Measurements from ENCODE around the gene C1QTNF2. TPM values are rescaled to one million over a fixed set of nuclear protein-coding genes. Genes with fewer than 3 reads are reported as not detected.

Gene C1QTNF2
- total and polyA plus RNA-seq, 10 of the 15 experiments (the other 5 are each of a cell fraction or from before 2014, with no cell fraction given) = not detected

- no peak overlapping the region for H2AFZ ChIP-seq (ENCODE audit: control insufficient read depth, low read depth, low read length)
- H3K27ac ChIP-seq (ENCODE audit: control insufficient read depth, insufficient read depth) = no peak overlapping the region
- H3K9me3 ChIP-seq (replicated peaks; ENCODE audit: control insufficient read depth, insufficient read depth, low read length) = no peaks in the 10 kb centered on the region
- H3K9ac ChIP-seq (ENCODE audit: control insufficient read depth, insufficient read depth, low read length) = no peak overlapping the region
- FAIRE-seq (no peak), ATAC-seq (no peak), DNase-seq (ENCODE audit: low read depth, low spot score) (no peak)
- H3K4me3 ChIP-seq = no peak overlapping the region
- ChIA-PET POLR2A (no interaction called here), SMC1A (ENCODE audit: uncharacterized antibody, unreplicated experiment) (interaction anchor here (0.6 to 0.9 kb wide), 2 partner anchors 9 to 281 kb away, joined by 3 read pairs; no protein-coding TSS in a partner anchor), CTCF (no interaction called here), RAD21 (ENCODE audit: unreplicated experiment) (no interaction called here)
- H3K4me2 ChIP-seq (ENCODE audit: control insufficient read depth, insufficient read depth) = no peak overlapping the region
- in situ Hi-C loops (cut with MboI) = no loop called here
- H3K79me2 ChIP-seq (ENCODE audit: control insufficient read depth, insufficient read depth, low read length) = no peaks in the 10 kb centered on the region
- no peaks in the 10 kb centered on the region for H3K36me3 ChIP-seq (ENCODE audit: control insufficient read depth in 2 of 2, insufficient read depth in 2 of 2, low read length in 1 of 2)
- H3K27me3 ChIP-seq (replicated peaks in 1 of 2; ENCODE audit: control insufficient read depth in 2 of 2, insufficient read depth in 2 of 2, low read length in 1 of 2) = peaks cover 0 to 2% of the 10 kb centered on the region in 2 experiments; a peak in 3 of 4 replicates
- WGBS (ENCODE audit: insufficient coverage, insufficient replicate concordance, low lambda C conversion rate, missing lambda C conversion rate) = 74% methylated on average over 10 of the region's 10 CpGs
- no peaks in the 10 kb centered on the region for H3K4me1 ChIP-seq (ENCODE audit: control insufficient read depth, insufficient read depth, low read length)
- BruUV-seq (replicated peaks) = no TSS peak
- no peaks in the 10 kb centered on the region for H4K20me1 ChIP-seq (ENCODE audit: control insufficient read depth, insufficient read depth)
- intact Hi-C loops (cut with micrococcal nuclease; ENCODE audit: unreplicated experiment) = no loop called here
- TF ChIP-seq, protein P1, sequence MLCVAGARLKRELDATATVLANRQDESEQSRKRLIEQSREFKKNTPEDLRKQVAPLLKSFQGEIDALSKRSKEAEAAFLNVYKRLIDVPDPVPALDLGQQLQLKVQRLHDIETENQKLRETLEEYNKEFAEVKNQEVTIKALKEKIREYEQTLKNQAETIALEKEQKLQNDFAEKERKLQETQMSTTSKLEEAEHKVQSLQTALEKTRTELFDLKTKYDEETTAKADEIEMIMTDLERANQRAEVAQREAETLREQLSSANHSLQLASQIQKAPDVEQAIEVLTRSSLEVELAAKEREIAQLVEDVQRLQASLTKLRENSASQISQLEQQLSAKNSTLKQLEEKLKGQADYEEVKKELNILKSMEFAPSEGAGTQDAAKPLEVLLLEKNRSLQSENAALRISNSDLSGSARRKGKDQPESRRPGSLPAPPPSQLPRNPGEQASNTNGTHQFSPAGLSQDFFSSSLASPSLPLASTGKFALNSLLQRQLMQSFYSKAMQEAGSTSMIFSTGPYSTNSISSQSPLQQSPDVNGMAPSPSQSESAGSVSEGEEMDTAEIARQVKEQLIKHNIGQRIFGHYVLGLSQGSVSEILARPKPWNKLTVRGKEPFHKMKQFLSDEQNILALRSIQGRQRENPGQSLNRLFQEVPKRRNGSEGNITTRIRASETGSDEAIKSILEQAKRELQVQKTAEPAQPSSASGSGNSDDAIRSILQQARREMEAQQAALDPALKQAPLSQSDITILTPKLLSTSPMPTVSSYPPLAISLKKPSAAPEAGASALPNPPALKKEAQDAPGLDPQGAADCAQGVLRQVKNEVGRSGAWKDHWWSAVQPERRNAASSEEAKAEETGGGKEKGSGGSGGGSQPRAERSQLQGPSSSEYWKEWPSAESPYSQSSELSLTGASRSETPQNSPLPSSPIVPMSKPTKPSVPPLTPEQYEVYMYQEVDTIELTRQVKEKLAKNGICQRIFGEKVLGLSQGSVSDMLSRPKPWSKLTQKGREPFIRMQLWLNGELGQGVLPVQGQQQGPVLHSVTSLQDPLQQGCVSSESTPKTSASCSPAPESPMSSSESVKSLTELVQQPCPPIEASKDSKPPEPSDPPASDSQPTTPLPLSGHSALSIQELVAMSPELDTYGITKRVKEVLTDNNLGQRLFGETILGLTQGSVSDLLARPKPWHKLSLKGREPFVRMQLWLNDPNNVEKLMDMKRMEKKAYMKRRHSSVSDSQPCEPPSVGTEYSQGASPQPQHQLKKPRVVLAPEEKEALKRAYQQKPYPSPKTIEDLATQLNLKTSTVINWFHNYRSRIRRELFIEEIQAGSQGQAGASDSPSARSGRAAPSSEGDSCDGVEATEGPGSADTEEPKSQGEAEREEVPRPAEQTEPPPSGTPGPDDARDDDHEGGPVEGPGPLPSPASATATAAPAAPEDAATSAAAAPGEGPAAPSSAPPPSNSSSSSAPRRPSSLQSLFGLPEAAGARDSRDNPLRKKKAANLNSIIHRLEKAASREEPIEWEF (IDR thresholded peaks at IDR 0.05; ENCODE audit: insufficient replicate concordance, low read depth, low read length) = no peak
- TF ChIP-seq CBX3 (IDR thresholded peaks at IDR 0.05; ENCODE audit: borderline replicate concordance, low read depth) = no peak
- TF ChIP-seq, protein P2, sequence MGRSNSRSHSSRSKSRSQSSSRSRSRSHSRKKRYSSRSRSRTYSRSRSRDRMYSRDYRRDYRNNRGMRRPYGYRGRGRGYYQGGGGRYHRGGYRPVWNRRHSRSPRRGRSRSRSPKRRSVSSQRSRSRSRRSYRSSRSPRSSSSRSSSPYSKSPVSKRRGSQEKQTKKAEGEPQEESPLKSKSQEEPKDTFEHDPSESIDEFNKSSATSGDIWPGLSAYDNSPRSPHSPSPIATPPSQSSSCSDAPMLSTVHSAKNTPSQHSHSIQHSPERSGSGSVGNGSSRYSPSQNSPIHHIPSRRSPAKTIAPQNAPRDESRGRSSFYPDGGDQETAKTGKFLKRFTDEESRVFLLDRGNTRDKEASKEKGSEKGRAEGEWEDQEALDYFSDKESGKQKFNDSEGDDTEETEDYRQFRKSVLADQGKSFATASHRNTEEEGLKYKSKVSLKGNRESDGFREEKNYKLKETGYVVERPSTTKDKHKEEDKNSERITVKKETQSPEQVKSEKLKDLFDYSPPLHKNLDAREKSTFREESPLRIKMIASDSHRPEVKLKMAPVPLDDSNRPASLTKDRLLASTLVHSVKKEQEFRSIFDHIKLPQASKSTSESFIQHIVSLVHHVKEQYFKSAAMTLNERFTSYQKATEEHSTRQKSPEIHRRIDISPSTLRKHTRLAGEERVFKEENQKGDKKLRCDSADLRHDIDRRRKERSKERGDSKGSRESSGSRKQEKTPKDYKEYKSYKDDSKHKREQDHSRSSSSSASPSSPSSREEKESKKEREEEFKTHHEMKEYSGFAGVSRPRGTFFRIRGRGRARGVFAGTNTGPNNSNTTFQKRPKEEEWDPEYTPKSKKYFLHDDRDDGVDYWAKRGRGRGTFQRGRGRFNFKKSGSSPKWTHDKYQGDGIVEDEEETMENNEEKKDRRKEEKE (IDR thresholded peaks at IDR 0.05) = no peak
- TF ChIP-seq IKZF1 (conservative IDR thresholded peaks at IDR 0.05) = no peak
- TF ChIP-seq CREM (IDR thresholded peaks at IDR 0.05; ENCODE audit: low read depth) = no peak
- TF ChIP-seq, protein P3, sequence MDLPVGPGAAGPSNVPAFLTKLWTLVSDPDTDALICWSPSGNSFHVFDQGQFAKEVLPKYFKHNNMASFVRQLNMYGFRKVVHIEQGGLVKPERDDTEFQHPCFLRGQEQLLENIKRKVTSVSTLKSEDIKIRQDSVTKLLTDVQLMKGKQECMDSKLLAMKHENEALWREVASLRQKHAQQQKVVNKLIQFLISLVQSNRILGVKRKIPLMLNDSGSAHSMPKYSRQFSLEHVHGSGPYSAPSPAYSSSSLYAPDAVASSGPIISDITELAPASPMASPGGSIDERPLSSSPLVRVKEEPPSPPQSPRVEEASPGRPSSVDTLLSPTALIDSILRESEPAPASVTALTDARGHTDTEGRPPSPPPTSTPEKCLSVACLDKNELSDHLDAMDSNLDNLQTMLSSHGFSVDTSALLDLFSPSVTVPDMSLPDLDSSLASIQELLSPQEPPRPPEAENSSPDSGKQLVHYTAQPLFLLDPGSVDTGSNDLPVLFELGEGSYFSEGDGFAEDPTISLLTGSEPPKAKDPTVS (IDR thresholded peaks at IDR 0.05; ENCODE audit: low read depth, low read length) = no peak
- no peak for TF ChIP-seq NKRF (conservative IDR thresholded peaks at IDR 0.05)
- no peak for TF ChIP-seq ZSCAN29 (IDR thresholded peaks at IDR 0.05)
- no peak for TF ChIP-seq NR2C1 (IDR thresholded peaks at IDR 0.05)
- no peak for TF ChIP-seq SMAD1 (IDR thresholded peaks at IDR 0.05; ENCODE audit: low read depth, partially characterized antibody)
- no peak for TF ChIP-seq MYC (IDR thresholded peaks at IDR 0.05; ENCODE audit: insufficient read depth, insufficient read length, insufficient replicate concordance, low read length, severe bottlenecking)
- TF ChIP-seq RUNX3 (IDR thresholded peaks at IDR 0.05; ENCODE audit: low read length) = no peak
- TF ChIP-seq ZNF24 (IDR thresholded peaks at IDR 0.05) = no peak
- TF ChIP-seq CHD4 (IDR thresholded peaks at IDR 0.05) = no peak
Measured at GRCh38 chr5:160305319-160305718, 65.1 kb downstream of the C1QTNF2 start.

Measured in GM12878 (cell line).